C1 segment of cervical spinal cord (tissue), 14 donors: ENCODE measurements around the gene MYB.
"Not testable (repeated sequence)": the region's sequence is repeated elsewhere in the genome, so short reads cannot be mapped to it uniquely, and the experiment has no call there.

ENCODE experiments used
- DNase-seq, 14 donors: peaks; one replicate each; lab custom pipeline; 2025; lab: John Stamatoyannopoulos, UW

MYB gene

GRCh38 chr6:135221042-135221441 is 39.9 kb downstream of the MYB start:
- DNase-seq: no peak

- DNase-seq: no peak
Measured at GRCh38 chr6:135221505-135221904, 40.4 kb downstream of the MYB start.

- no peak for DNase-seq
Measured at GRCh38 chr6:135222623-135223022, 41.5 kb downstream of the MYB start.

- DNase-seq: no peak
Measured at GRCh38 chr6:135224037-135224647, 43.0 kb downstream of the MYB start.

DNA sequence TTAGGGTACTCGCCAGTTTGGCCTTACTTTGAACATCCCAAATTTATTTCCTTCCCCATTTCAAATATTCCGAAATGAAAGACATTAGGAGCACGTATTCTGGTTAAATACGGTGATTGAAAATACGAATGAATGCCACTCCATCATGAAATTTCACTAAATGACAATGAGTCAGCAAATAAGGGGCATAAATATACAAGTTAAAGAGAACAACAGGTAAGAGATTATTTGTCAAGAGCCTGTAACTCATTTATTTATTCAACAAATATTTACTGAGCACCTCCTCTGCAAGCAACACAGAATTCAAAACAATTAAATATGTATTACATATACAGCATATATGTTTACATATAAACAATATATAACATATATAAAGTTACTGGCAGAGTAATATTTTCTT is 44.8 kb downstream of the MYB start:
- no peak for DNase-seq

DNA sequence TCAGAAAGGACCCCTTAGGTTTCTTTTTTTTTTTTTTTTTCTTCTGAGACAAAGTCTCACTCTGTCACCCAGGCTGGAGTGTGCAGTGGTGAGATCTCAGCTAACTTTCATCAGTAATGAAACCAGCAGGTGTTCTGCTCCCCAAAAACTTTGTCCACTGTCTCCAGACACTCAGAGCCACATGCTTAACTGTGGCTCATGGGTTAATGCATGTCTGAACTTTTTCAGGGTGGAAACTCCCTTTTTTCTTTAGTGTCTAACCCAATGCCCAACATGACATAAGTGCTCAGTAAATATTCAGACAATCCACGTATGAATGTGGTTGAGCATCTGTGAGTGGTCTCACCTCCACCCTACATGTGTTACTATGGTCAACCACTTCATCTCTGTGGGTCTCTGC is 45.4 kb downstream of the MYB start:
- no peak for DNase-seq

DNA sequence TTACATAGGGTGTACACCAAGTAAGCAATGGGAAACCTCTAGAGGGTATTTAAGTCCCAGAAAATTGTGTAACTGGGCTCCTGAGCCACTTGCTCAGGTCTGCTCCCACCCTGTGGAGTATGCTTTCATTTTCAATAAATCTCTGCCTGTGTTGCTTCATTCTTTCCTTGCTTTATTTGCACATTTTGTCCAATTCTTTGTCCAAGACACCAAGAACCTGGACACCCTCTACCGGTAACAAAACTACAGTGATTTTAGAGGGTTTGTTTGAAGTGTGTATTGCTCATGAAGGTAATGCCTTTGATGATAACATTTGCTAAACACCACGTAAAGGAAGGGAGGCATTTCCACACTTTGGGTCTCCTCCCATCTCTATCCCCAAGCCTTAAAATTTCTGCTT is 46.2 kb downstream of the MYB start:
- DNase-seq: no peak

GRCh38 chr6:135227758-135228157 is 46.6 kb downstream of the MYB start:
- DNase-seq: no peak

- DNase-seq: no peak
Measured at GRCh38 chr6:135228486-135228885, 47.4 kb downstream of the MYB start.

DNA sequence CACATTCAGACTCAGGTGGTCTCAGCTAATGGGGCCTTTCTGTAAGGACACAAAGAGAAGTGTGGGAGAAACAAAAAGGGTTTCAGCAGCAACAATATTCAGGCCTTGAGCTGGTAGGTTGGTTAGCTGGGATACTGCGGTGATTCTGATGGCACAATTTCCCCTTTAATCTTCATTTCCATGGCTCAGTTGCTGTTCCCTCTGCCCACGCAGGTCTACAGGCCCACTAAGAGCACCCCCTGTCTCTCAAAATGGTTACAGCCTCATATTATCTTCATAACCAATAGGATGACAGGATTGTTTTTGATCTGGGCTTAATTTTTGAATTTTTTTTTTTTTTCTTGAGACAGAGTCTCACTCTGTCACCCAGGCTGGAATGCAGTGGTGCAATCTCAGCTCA is 48.9 kb downstream of the MYB start:
- DNase-seq: no peak

DNA sequence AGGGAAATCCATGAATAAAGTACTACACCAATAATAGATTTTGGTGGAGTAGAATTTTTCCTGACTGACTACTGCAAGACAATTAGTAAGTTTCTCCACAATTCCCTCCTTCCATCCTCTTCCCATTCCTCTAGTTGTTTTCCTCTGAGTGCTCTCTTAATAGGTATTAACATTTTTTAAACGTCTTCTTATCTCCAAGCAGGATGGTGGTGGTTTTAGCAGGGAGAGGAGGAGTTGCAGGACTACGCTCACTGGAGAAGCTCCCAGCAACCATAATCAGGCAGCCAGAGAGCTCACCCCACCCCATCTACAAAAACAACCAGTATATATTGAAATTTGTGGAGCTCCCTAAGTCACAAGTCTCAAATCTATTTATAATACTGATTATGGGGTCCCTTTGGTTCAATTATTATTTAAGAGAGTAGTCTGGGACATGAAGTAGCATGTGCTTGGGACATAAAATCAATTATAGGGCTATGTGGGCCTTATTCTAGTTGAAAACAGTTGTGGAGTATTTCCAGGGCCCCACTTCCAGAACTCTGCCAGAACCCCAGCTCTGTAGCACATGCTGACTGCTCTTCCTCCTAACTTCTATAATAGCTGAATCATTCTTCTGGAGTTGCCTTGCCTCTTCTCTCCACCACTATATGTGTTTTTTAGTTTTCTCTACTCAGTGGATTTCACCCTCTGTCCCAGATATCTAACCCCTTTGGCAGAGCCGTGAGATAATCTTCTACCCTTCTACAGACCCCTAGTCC is 49.8 kb downstream of the MYB start:
- no peak for DNase-seq

DNA sequence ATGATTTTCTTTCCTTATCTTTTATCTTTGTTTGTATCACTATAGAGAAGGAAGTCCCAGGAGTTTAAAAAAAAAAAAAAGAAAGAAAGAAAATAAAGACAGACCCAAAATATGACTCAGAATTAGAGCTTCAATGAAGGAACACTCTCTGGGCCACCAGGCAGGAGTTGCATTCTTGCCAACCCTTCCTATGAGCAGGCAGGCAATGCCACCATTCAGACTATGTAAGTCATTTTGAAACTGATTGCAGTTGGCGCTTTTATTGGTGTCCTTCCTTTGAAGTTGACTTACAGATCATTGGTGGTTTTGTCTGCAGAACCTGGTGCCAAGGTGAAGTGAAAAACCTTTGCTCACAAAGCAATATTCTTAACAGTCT is 50.3 kb downstream of the MYB start:
- DNase-seq: no peak

DNA sequence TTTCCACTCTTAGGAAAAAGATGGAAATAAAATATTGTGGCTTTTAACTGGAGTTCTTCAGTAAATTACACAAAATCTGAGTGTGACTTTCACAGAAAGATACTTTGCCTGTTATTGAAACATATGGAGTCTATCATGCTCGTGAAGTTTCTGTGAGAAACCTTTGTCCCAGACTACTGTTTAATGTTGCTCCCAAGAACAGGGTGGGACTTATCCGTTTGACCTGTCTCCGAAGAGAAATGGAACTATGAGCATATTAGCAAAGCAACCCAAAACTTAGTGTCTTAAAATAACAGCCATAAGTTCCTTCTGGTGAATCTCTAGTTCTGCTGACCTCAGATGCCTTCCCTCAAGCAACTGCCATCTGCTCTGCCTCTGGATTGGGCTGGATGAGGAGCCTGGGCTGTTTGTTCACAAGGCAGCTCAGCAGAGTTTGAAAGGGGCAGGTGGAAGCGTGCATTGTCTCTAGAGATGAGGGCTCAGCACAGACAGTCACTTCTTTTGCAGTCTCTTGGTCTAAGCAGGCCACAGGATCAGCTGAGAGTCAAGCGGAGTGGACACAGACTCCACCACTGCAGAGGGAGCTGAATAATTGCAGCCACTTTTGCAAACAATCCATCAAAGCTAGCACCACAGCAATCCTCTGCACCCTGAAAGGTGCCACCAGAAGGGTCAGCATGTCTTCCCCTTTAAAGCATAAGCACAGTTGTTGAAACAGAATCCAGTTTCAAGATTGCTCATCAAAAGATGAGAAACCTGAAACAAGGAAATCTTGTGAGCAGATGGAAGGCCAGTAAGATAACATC is 52.8 kb downstream of the MYB start:
- no peak for DNase-seq

DNA sequence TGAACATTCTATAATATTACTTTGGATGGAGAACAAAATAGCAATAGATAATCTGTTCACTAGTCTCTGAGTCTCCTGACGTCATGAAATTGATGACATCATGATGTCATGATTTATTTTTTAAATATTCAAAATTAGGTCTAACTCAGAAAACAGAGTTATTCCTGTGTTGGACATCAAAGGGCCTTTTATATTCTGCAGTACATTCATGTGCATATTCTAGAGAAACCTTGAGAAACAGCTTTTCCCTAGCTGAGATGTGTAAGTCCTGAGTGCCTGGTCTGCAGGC is 53.3 kb downstream of the MYB start:
- no peak for DNase-seq

GRCh38 chr6:135235716-135236115 is 54.6 kb downstream of the MYB start:
- DNase-seq: no peak

DNA sequence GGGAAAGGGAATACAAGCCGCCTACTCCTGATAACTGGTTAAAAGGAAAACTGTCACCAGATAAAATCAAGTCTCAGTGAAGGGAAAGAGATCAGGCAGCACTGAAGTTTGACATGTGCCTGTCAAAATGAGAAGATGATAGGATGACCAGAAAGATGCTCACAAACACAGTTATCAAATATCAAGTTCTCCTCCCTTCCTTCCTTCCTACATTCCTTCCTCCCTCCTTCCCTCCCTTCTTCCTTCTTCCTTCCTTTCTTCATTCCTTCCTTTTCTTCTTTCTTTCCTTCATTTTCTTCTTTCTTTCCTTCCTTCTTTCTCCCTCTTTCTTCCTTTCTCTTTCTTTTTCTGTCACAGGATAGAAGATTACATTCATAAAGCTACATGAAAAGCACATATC is 55.2 kb downstream of the MYB start:
- DNase-seq: no peak

GRCh38 chr6:135236732-135237131 is 55.6 kb downstream of the MYB start:
- DNase-seq: no peak

- no peak for DNase-seq
Measured at GRCh38 chr6:135240711-135241110, 59.6 kb downstream of the MYB start.

- no peak for DNase-seq
Measured at GRCh38 chr6:135243871-135244796, 63.0 kb downstream of the MYB start.

- DNase-seq: no peak
Measured at GRCh38 chr6:135244805-135245204, 63.7 kb downstream of the MYB start.

- DNase-seq: not testable (repeated sequence)
Measured at GRCh38 chr6:135246412-135247012, 65.4 kb downstream of the MYB start.

DNA sequence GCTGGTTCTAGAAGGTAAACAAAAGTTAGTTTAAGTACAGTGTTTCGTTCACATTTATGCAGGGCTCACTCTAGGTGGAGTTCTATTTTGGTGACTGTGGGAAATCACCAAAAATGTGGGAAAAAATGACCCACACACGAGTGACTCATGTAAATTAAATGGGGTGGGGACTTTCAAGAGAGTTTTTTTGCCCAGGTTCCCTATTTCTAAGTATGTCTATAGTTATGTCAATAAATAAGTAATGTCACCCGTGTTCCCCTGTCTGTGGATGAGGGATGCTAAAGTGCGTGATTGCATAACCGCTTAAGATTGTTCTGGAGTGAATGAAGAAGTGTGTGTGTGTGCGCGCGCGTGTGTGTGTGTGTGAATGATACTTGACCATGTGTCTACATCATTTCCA is 69.1 kb downstream of the MYB start:
- no peak for DNase-seq
